ENCODE results near the gene SERPINB6. TPM values are rescaled to one million over a fixed set of nuclear protein-coding genes. Genes with fewer than 3 reads are reported as not detected.

The SERPINB6 gene
- total and polyA plus RNA-seq, 2 of the 4 experiments (the other 2 are of a cell fraction): 37.1 to 91.1 TPM

- H2BK5ac ChIP-seq (ENCODE audit: low read depth, low read length, poor library complexity, severe bottlenecking): no peak overlapping the region
- TF ChIP-seq CHD1 (IDR thresholded peaks at IDR 0.05; ENCODE audit: low read depth, low read length) (no peak), MXI1 (IDR thresholded peaks at IDR 0.05; ENCODE audit: borderline replicate concordance, low read depth, low read length) (no peak), NFE2L2 (IDR thresholded peaks at IDR 0.05; ENCODE audit: low read depth, low read length) (no peak), MAFK (IDR thresholded peaks at IDR 0.05; ENCODE audit: low read depth, low read length) (no peak), USF2 (IDR thresholded peaks at IDR 0.05; ENCODE audit: low read depth, low read length) (no peak), FOS (IDR thresholded peaks at IDR 0.05; ENCODE audit: low read depth, low read length) (no peak), MAZ (IDR thresholded peaks at IDR 0.05; ENCODE audit: borderline replicate concordance, low read depth, low read length) (no peak), SMC3 (IDR thresholded peaks at IDR 0.05; ENCODE audit: low read depth, low read length) (no peak), RFX5 (IDR thresholded peaks at IDR 0.05; ENCODE audit: low read depth, low read length) (no peak), RAD21 (IDR thresholded peaks at IDR 0.05; ENCODE audit: low read length) (no peak), POLR2A (IDR thresholded peaks at IDR 0.05; ENCODE audit: low read depth, low read length) (no peak), CTCF (conservative IDR thresholded peaks at IDR 0.05; ENCODE audit: low read depth, low read length) (no peak), ELK1 (IDR thresholded peaks at IDR 0.05; ENCODE audit: borderline replicate concordance, low read depth, low read length) (no peak), RCOR1 (IDR thresholded peaks at IDR 0.05; ENCODE audit: insufficient replicate concordance, low read length) (no peak), BHLHE40 (IDR thresholded peaks at IDR 0.05; ENCODE audit: low read depth, low read length) (no peak), CEBPB (IDR thresholded peaks at IDR 0.05; ENCODE audit: low read depth, low read length) (no peak)
- no peak overlapping the region for H3K14ac ChIP-seq (replicated peaks; ENCODE audit: low read depth, low read length)
- no peak overlapping the region for H3K56ac ChIP-seq (ENCODE audit: extremely low read depth, insufficient read depth, low read length)
- no peak overlapping the region for H3K9ac ChIP-seq (ENCODE audit: low read depth, low read length)
- no peak overlapping the region for H4K91ac ChIP-seq (ENCODE audit: insufficient read depth, low read depth, low read length)
- H4K8ac ChIP-seq (ENCODE audit: low read depth in 2 of 2, low read length in 2 of 2): no peak overlapping the region
- no peak overlapping the region for H4K5ac ChIP-seq (ENCODE audit: low read depth, low read length)
- WGBS, 2 experiments (ENCODE audit: extremely low coverage in 2 of 2, insufficient read length in 1 of 2): no CpG with 5 or more reads among the region's 4 CpGs
- H3K9me3 ChIP-seq (ENCODE audit: control insufficient read depth, insufficient read depth, low read length): no peaks in the 10 kb centered on the region
- H3K4me3 ChIP-seq (ENCODE audit: insufficient read depth, low read depth, low read length): no peak overlapping the region
- CTCF ChIA-PET: no interaction called here
- no peak overlapping the region for H3K18ac ChIP-seq (ENCODE audit: low read depth, low read length)
- no peak overlapping the region for H3K23ac ChIP-seq (ENCODE audit: low read depth, low read length)
- DNase-seq (no peak), ATAC-seq (ENCODE audit: low read depth) (no peak)
- H3K36me3 ChIP-seq (ENCODE audit: control insufficient read depth, insufficient read depth, low read length): no peaks in the 10 kb centered on the region
- no peaks in the 10 kb centered on the region; the same call in 1 of the 2 replicates for H3K27me3 ChIP-seq (ENCODE audit: control insufficient read depth, insufficient read depth, low read length)
- peaks cover 4% of the 10 kb centered on the region; the same call in 1 of the 2 replicates for H3K4me1 ChIP-seq (ENCODE audit: control insufficient read depth, insufficient read depth, low read length)
- H3K79me1 ChIP-seq (ENCODE audit: low read depth in 1 of 2, low read length in 2 of 2): no peaks in the 10 kb centered on the region
- intact Hi-C loops (cut with micrococcal nuclease): no loop called here
- POLR2A ChIA-PET (ENCODE audit: unreplicated experiment): no interaction called here
- H2AK5ac ChIP-seq (ENCODE audit: low read depth, low read length): no peak overlapping the region
- H3K27ac ChIP-seq (ENCODE audit: insufficient read depth, low read length): no peak overlapping the region
- no peak overlapping the region for H2AFZ ChIP-seq (replicated peaks; ENCODE audit: low read length, poor library complexity)
- no peaks in the 10 kb centered on the region for H4K20me1 ChIP-seq (ENCODE audit: insufficient read depth, low read length)
- BruUV-seq (replicated peaks): no TSS peak
- H3K4me2 ChIP-seq (ENCODE audit: low read depth, low read length): no peak overlapping the region
- H2AK9ac ChIP-seq (replicated peaks; ENCODE audit: low read depth, low read length, poor library complexity): no peak overlapping the region
- no peak overlapping the region for H2BK120ac ChIP-seq (ENCODE audit: low read depth, low read length)
- no peak overlapping the region for H3K4ac ChIP-seq (ENCODE audit: low read depth, low read length)
- no peak overlapping the region for H2BK20ac ChIP-seq (ENCODE audit: low read depth, low read length)
- H2BK15ac ChIP-seq (ENCODE audit: low read depth, low read length): no peak overlapping the region
- in situ Hi-C loops (cut with MboI; ENCODE audit: low sequenced_read_pairs): no loop called here
- no peaks in the 10 kb centered on the region for H3K9me1 ChIP-seq (ENCODE audit: insufficient read depth, low read length)
- dilution Hi-C loops (cut with HindIII; ENCODE audit: low sequenced_read_pairs, unreplicated experiment): no loop called here
Measured at GRCh38 chr6:2917065-2917464, 54.3 kb downstream of the SERPINB6 start.
